Loucy (cell line): Measurements from ENCODE around the gene GRPR.

Experiments
- H2AFZ ChIP-seq: fragments of 200-600 bp; sonication (generic); 2 replicates; pipeline ENCODE4 v1.6.0; 2016; ENCODE audit warnings: antibody characterized with exemption, mild to moderate bottlenecking, low read length, moderate library complexity
- H3F3A ChIP-seq: fragments of 200-600 bp; 2 replicates; pipeline ENCODE4 v1.6.0; 2016; ENCODE audit warnings: antibody characterized with exemption, low read depth, mild to moderate bottlenecking
- H3K27me3 ChIP-seq: fragments of 200-600 bp; sonication (generic); 2 replicates; pipeline ENCODE4 v1.6.1; 2014; ENCODE audit warnings: low read length, mild to moderate bottlenecking; ENCODE audit not compliant: insufficient read depth, poor library complexity, severe bottlenecking
- H3K36me3 ChIP-seq: fragments of 200-600 bp; sonication (generic); 2 replicates; pipeline ENCODE4 v1.6.1; 2016; ENCODE audit warnings: low read length; ENCODE audit not compliant: insufficient read depth
- H3K4me1 ChIP-seq: fragments of 200-600 bp; sonication (generic); 2 replicates; pipeline ENCODE4 v1.5.1; 2014; ENCODE audit warnings: low read length, mild to moderate bottlenecking; ENCODE audit not compliant: insufficient read depth, poor library complexity, severe bottlenecking
- H3K4me2 ChIP-seq: fragments of 200-600 bp; sonication (generic); 2 replicates; pipeline ENCODE4 v1.6.0; 2014; ENCODE audit warnings: antibody characterized with exemption, low read length, low read depth, mild to moderate bottlenecking; ENCODE audit not compliant: poor library complexity, severe bottlenecking
- H3K4me3 ChIP-seq: fragments of 200-600 bp; sonication (generic); 2 replicates; pipeline ENCODE4 v1.5.1; 2014; ENCODE audit warnings: low read length, mild to moderate bottlenecking, mixed read lengths; ENCODE audit not compliant: poor library complexity, severe bottlenecking
- H3K79me2 ChIP-seq: fragments of 200-600 bp; sonication (generic); 2 replicates; pipeline ENCODE4 v1.6.1; 2014; ENCODE audit warnings: low read length; ENCODE audit not compliant: insufficient read depth
- H3K9ac ChIP-seq: fragments of 200-600 bp; sonication (generic); 2 replicates; pipeline ENCODE4 v1.6.0; 2014; ENCODE audit warnings: mild to moderate bottlenecking, low read depth, low read length, moderate library complexity; ENCODE audit not compliant: poor library complexity, severe bottlenecking
- H3K9me2 ChIP-seq: fragments of 200-600 bp; sonication (generic); replicated peaks from 2 replicates; pipeline ENCODE4 v1.6.1; 2016; ENCODE audit warnings: low read depth, low read length, mixed read lengths
- H3K9me3 ChIP-seq: fragments of 200-600 bp; sonication (generic); 2 replicates; pipeline ENCODE4 v1.6.1; 2014; ENCODE audit warnings: mild to moderate bottlenecking, antibody characterized with exemption, low read length, low read depth; ENCODE audit not compliant: insufficient read depth
- H4K20me1 ChIP-seq: fragments of 200-600 bp; sonication (generic); 2 replicates; pipeline ENCODE4 v1.6.0; 2014; ENCODE audit warnings: antibody characterized with exemption, low read length, mild to moderate bottlenecking; ENCODE audit not compliant: insufficient read depth, poor library complexity, severe bottlenecking
- EZH2phosphoT487 ChIP-seq: fragments of 200-600 bp; IDR thresholded peaks from 2 replicates; pipeline ENCODE4 v1.6.1; 2018; ENCODE audit warnings: antibody characterized with exemption, mild to moderate bottlenecking, moderate library complexity, borderline replicate concordance
- TF ChIP-seq, protein P1 (sequence below): fragments of 200-600 bp; sonication (generic); conservative IDR thresholded peaks from 2 replicates; pipeline ENCODE4 v1.5.1; 2014; ENCODE audit warnings: mild to moderate bottlenecking, antibody characterized with exemption, low read length

The GRPR gene

DNA sequence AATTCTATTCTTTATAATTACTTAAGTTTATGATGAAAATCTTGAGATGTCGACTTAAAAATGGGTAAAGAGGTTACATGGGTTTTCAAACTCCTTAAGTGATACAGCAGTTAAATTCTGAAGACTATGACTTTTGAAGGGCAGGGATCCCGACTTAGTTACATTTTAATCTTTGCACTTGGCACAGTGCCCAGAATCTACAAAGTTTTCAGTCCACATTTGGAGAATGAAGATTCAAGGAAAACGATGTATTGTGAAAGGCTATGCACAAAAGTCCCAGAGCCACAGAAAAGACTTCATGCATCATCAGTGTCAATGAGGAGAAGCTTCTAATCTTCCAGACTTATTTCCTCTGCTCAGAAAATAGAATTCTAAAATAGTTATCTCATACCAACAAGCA, 36.3 kb upstream of the GRPR start:
- Histone ChIP-seq H3K4me1 (no peaks in the 10 kb centered on the region), H3K4me2 (no peak overlapping the region), H3K27me3 (no peaks in the 10 kb centered on the region), H2AFZ (no peak overlapping the region), H3K4me3 (no peak overlapping the region), H3K79me2 (no peaks in the 10 kb centered on the region), H4K20me1 (no peaks in the 10 kb centered on the region), H3K9ac (no peak overlapping the region), H3K9me2 (no peaks in the 10 kb centered on the region), H3K9me3 (no peaks in the 10 kb centered on the region), H3K36me3 (no peaks in the 10 kb centered on the region), H3F3A (no peaks in the 10 kb centered on the region)
- TF ChIP-seq, protein P1, sequence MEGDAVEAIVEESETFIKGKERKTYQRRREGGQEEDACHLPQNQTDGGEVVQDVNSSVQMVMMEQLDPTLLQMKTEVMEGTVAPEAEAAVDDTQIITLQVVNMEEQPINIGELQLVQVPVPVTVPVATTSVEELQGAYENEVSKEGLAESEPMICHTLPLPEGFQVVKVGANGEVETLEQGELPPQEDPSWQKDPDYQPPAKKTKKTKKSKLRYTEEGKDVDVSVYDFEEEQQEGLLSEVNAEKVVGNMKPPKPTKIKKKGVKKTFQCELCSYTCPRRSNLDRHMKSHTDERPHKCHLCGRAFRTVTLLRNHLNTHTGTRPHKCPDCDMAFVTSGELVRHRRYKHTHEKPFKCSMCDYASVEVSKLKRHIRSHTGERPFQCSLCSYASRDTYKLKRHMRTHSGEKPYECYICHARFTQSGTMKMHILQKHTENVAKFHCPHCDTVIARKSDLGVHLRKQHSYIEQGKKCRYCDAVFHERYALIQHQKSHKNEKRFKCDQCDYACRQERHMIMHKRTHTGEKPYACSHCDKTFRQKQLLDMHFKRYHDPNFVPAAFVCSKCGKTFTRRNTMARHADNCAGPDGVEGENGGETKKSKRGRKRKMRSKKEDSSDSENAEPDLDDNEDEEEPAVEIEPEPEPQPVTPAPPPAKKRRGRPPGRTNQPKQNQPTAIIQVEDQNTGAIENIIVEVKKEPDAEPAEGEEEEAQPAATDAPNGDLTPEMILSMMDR, result no peak
- TF ChIP-seq EZH2phosphoT487, result no peak

DNA sequence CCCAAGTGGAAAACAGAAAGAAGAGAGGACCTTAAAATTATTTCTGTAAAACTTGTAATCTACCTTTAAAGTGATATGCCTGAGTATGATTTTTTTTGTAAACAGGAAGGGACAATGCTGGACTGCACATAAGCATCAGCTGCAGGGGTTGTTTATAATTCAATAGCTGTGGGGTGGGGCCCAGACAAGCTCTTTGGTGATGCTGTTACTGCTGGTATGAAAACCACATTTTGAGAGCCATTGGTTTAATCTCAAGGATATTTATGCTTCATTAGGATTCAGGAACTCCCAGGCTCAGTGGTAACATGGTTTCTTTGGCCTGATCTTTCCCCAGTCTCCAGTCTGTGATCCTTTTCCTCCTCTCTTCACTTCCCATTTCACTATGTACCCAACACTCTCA, 34.3 kb upstream of the GRPR start:
- TF ChIP-seq, protein P1, result no peak
- TF ChIP-seq EZH2phosphoT487, result no peak
- no peaks in the 10 kb centered on the region for H3K27me3 ChIP-seq
- no peaks in the 10 kb centered on the region for H3K79me2 ChIP-seq
- H3K4me2 ChIP-seq, result no peak overlapping the region
- no peak overlapping the region for H2AFZ ChIP-seq
- no peaks in the 10 kb centered on the region for H4K20me1 ChIP-seq
- H3K9me2 ChIP-seq, result no peaks in the 10 kb centered on the region
- H3K9me3 ChIP-seq, result no peaks in the 10 kb centered on the region
- no peak overlapping the region for H3K4me3 ChIP-seq
- no peaks in the 10 kb centered on the region for H3K4me1 ChIP-seq
- no peaks in the 10 kb centered on the region for H3F3A ChIP-seq
- H3K9ac ChIP-seq, result no peak overlapping the region
- H3K36me3 ChIP-seq, result no peaks in the 10 kb centered on the region

DNA sequence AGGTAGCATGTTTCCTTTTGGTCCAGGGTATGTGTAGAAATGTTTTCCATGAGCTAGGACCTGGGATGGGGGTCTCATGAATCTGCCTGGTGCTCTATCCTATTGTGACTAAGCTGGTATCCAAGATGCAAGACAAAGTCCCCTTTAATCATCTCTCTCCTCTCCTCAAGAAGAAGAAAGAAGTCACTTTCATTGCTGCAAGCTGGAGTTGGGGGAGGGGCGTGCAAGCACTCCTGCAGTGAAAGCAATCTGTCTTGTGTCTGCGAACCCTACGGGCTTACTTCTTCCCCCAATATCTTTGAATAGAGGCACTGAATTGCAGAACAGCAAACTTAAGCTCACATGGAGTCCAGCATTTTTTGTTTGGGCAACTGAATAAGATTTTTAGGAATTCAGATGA, 27.2 kb upstream of the GRPR start:
- Histone ChIP-seq H2AFZ (no peak overlapping the region), H3K27me3 (no peaks in the 10 kb centered on the region), H3K9ac (no peak overlapping the region), H3K4me3 (no peak overlapping the region), H3K79me2 (no peaks in the 10 kb centered on the region), H3K4me1 (no peaks in the 10 kb centered on the region), H3K4me2 (no peak overlapping the region), H4K20me1 (no peaks in the 10 kb centered on the region), H3K9me3 (no peaks in the 10 kb centered on the region), H3K36me3 (no peaks in the 10 kb centered on the region), H3F3A (no peaks in the 10 kb centered on the region), H3K9me2 (no peaks in the 10 kb centered on the region)
- TF ChIP-seq, protein P1, result no peak
- no peak for TF ChIP-seq EZH2phosphoT487
